ENCODE results near the gene JPH4.

The JPH4 gene

DNA sequence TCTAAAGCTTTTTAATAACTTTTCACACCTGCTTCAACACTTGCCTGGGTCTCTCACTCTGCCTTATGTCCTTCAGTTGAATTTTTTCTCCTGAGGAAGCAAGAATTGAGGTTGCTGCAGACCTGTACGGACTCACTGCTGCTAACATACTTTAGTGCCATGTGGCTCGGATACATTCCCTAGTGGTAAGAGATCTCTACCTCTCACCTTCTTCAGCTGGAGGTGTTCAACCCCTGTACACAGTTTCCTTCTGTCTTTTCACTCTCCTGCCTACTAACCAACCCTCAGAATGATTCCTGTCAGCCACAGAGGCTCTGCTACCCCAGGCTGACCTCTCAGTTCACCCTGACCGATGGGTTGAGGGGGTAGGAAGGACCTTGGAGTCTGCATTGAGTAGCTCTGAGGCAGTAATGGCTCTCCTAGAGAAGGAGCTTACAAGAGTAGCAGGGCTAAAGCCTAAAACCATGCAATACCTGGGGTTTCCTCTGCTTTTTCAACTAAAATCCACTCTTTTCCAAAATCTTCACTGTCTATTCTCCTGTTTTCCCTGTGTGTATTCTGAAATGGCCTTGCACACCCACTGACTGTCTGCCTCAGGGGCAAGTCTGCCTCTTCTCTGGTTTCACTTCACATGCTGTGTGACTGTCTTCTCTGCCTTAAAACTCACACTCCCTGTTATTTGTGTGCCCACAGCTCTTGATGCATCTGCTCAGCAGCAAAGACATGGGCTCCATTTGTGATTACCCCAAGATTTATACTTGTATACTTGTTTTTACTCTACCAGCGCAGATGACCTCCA, 43.5 kb upstream of the JPH4 start:
- DNase-seq (ENCODE audit: low read depth) = no peak

DNA sequence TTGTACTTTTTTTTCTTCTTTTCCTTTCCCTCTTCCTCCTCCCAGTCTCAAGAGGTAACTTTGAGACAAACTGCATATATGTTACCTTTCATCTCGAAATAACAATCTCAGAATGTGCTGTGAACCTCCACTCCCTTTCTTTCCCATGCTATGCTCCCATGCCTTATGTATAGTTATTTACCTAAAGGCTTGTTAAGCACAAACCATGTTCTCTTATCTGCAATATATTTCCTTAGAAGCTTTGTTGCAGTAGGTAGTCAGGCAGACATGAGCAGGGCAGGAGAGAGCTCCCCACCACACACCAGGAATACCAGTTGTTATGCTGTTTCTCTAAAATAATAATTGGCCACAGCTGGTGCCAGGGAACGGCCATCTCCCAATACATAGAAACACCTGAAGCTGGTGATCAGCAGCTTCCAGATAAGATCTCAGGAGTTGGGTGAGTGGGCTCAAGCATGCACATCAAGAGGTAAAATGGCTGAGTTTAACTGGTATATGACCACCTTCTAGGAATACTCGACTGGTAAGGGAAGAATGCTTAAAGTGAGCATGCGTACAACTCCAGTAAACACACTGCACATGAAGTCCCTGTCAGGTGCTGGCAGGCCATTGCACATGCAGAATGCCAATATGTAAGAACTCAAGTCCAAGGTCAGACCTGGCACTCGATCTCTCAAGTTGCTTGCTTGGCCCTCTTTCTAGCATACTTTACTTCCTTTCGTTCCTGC, 42.8 kb upstream of the JPH4 start:
- TF ChIP-seq, protein P1, sequence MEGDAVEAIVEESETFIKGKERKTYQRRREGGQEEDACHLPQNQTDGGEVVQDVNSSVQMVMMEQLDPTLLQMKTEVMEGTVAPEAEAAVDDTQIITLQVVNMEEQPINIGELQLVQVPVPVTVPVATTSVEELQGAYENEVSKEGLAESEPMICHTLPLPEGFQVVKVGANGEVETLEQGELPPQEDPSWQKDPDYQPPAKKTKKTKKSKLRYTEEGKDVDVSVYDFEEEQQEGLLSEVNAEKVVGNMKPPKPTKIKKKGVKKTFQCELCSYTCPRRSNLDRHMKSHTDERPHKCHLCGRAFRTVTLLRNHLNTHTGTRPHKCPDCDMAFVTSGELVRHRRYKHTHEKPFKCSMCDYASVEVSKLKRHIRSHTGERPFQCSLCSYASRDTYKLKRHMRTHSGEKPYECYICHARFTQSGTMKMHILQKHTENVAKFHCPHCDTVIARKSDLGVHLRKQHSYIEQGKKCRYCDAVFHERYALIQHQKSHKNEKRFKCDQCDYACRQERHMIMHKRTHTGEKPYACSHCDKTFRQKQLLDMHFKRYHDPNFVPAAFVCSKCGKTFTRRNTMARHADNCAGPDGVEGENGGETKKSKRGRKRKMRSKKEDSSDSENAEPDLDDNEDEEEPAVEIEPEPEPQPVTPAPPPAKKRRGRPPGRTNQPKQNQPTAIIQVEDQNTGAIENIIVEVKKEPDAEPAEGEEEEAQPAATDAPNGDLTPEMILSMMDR (IDR thresholded peaks at IDR 0.05; ENCODE audit: insufficient read depth, low read depth, low read length, missing control alignments) = no peak
- no peak overlapping the region for H3K4me3 ChIP-seq (ENCODE audit: low read depth, low read length)
- DNase-seq (ENCODE audit: low read depth) = no peak

More for the DNA sequence above, 43.5 kb upstream of the JPH4 start:
- H3K4me3 ChIP-seq (ENCODE audit: low read depth, low read length) = no peak overlapping the region
- TF ChIP-seq, protein P1 (IDR thresholded peaks at IDR 0.05; ENCODE audit: insufficient read depth, low read depth, low read length, missing control alignments) = no peak

DNA sequence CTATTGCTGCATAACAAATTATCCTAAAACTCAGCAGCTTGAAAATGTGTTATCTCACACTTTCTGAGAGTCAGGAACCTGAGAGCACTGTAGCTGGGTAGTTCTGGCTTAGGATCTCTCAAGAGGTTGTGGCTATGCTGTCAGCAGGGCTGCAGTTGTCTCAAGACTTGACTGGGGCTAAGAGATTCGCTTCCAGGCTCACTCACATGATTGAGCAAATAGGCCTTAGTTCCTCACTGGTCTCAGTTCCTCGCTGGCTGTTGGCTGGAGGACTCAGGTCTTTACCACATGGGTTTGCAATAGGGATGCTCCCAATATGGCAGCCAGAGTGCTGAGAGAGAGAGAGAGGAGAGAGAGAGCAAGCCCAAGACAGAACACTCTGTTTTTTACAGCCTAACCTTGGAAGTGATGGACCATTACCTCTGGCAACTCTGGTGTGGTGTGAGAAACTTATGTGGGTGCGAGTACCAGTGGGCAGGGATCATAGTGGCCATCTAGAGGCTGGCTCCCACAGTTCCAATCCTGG, 41.6 kb upstream of the JPH4 start:
- TF ChIP-seq, protein P1 (IDR thresholded peaks at IDR 0.05; ENCODE audit: insufficient read depth, low read depth, low read length, missing control alignments) = no peak
- H3K4me3 ChIP-seq (ENCODE audit: low read depth, low read length) = no peak overlapping the region
- no peak for DNase-seq (ENCODE audit: low read depth)

DNA sequence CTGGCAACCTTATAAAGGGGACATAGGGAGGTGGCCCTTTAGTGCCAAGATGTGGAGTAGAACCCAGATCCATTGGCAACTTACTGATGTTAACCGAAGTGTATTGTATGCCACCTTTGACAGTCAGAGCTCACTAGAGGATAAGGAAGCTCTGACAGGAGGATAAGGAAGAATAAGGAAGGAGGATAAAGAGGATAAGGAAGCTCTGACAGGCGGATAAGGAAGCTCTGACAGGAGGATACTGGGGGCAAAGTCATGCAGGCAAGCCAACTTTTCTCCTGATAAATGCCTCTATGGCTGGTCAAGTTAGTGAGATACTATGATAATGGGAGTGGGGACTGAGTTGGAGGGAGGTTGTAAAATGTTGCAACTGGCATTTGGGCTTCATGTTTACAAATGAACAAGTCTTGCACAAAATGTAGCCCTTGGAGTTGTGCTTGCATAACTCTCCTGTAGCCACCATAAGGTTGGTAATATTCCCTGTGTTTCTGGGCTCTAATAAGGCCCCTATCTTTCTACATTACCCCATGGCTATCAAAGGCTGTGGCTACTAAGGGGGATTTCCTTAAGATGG, 39.9 kb upstream of the JPH4 start:
- H3K4me3 ChIP-seq (ENCODE audit: low read depth, low read length) = no peak overlapping the region
- no peak for DNase-seq (ENCODE audit: low read depth)

DNA sequence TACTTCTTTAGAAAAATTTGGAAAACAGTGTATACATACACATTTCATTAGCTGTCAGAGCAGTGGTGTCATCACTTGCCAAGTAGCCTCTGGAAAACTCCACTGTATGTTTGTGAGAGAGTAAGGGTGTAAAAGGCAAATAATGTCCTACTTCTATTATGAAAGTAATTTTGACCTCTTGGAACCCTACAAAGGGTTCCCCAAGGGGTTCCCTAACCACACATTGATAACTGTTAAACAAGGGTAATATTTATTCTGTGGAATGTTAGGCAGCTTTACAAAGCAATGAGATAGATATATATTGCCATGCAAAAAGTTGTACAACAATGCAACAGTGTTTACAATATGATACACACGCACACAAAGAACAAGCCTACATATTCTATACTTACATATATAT, 38.9 kb upstream of the JPH4 start:
- DNase-seq (ENCODE audit: low read depth) = no peak
- TF ChIP-seq, protein P1 (IDR thresholded peaks at IDR 0.05; ENCODE audit: insufficient read depth, low read depth, low read length, missing control alignments) = no peak
- H3K4me3 ChIP-seq (ENCODE audit: low read depth, low read length) = no peak overlapping the region

More for the DNA sequence above, 39.9 kb upstream of the JPH4 start:
- TF ChIP-seq, protein P1 (IDR thresholded peaks at IDR 0.05; ENCODE audit: insufficient read depth, low read depth, low read length, missing control alignments) = no peak

DNA sequence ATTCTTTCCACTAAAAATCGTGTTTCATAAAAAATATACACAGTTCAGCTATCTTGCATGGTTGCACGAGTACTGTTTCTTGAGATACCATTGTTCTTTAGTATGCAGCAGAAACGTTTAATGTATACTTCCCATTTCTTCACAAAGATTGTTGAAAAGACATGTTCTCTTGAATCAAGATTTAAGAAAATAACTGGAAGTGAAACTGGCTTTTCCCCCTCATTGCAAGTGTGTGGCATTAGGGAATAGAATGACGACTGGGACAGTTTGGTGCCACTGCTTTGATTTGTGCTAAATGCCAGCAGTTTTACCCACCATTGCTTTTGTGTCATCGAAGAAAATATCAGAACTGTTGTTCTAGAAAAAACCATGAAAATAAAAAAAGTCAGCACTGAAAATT, 37.3 kb upstream of the JPH4 start:
- H3K4me3 ChIP-seq (ENCODE audit: low read depth, low read length) = no peak overlapping the region
- TF ChIP-seq, protein P1 (IDR thresholded peaks at IDR 0.05; ENCODE audit: insufficient read depth, low read depth, low read length, missing control alignments) = no peak
- no peak for DNase-seq (ENCODE audit: low read depth)
